HG02970 (cell line): ENCODE data around the gene CTXN1.
"Not testable (repeated sequence)": the region's sequence is repeated elsewhere in the genome, so short reads cannot be mapped to it uniquely, and the experiment has no call there.

Experiments
- ATAC-seq: cut with Tn5 transposase; IDR thresholded peaks from one replicate; pipeline ENCODE4 v1.9.1; 2021; ENCODE audit warnings: mild to moderate bottlenecking, moderate library complexity, moderate number of reproducible peaks; ENCODE audit not compliant: unreplicated experiment, low FRiP score

The CTXN1 gene

GRCh38 chr19:7926021-7926726 is at the start of gene CTXN1:
Gene CTXN1, minus strand, starts transcription at chr19:7926135. Its CDS starts 597 bp downstream, at chr19:7925538.
- ATAC-seq = no peak

GRCh38 chr19:7975037-7975436 is 49.1 kb upstream of the CTXN1 start:
- ATAC-seq = no peak

GRCh38 chr19:7973883-7974282 is 47.9 kb upstream of the CTXN1 start:
- ATAC-seq = no peak

DNA sequence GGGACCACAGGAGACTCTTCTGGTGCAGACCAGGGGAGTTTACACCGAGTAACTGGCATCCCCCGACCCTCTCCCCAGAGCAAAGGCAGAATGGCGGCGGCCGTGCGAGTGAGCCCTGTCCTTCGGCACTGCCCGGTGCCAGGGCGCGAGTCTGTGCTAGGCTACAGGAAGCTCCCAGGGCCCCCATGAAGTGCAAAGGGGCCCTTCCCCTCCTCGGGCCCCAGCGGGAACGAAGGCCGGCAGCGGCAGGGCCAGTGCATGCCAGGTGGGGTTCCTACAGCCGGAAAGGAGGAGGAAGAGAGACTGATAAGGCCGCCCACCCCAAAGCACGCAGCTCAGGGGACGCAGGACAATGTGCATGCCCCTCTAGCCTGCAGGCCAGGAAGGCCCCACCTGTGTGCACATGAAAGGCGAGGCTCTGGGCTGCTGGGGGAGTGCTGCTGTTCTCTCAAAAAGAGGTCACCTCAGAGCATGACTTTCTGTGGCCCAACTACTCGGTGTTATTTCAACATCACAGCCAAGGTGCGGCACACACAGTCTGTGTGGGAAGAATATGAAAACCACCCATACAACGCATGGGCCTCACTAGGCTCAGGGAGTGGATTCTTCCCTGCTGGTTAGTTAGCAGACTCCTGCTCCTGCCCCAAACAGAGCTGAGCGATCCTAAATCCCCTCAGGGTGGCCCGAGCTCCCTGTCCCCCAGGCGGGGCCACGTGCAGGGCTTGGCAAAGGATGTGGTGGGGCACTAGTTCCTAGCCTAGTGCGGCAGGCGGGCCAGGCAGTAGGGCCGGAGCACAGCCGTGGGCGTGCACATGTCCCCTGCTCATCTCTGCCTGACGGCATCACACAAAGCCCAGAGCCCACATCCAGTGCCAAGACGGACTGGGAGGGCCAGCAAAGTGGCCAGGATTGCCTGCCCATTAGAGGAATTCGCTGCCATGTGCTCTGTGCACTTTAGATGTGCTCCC is 45.9 kb upstream of the CTXN1 start:
- no peak for ATAC-seq

DNA sequence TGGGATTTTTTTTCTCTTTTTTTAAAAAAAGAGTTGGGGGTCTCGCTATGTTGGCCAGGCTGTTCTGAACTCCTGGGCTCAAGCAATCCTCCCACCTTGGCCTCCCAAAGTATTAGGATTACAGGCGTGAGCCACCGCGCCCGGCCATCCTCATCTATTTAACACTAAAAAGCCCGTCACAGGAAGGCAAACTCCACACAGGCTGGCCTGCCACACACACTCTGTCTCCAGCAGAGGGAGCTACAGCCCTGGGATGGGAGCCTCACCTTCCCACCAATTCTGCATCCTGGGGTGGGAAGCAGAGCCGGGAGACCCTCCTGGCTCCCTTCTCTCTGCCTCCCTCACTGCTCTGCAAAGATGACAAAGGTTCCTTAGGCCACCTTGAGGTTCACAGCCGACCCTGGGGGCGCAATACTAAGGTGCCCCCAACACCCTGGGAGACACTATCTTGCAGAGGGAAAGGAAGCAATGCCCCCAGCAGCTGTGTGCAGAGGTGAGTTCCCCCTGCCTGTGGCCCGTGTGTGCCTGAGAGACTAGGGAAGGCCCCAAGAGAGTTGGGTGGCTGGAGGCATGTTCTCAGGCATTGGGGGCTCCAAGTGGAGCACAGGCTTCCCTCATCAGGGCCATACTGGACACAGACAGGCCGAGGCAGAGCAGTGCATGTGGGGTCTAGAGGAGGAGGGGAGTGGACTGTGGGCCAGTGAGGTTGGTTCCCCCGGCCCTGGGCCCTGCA is 44.9 kb upstream of the CTXN1 start:
- no peak for ATAC-seq

DNA sequence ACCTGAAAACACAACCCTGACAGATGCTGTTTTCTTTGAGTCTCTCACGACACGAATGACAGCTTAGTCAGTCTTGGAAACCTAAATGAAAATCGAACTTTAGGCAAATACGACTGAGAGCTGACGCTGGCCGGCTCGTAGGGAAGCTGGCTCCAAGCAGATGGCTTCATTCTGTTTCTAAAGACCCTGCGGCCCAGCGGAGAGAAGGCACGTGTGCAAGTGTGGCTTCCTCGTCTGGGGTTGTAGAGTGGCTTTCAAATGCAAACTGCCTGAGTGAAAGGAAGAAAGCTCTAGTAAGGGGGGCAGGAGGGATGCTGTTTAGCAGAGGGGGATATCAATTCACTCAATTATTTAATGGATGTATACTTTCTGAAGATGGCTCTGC is 43.6 kb upstream of the CTXN1 start:
- ATAC-seq = no peak

GRCh38 chr19:7968796-7969554 is 43.0 kb upstream of the CTXN1 start:
- no peak for ATAC-seq

GRCh38 chr19:7968008-7968795 is 42.3 kb upstream of the CTXN1 start:
- ATAC-seq = no peak

GRCh38 chr19:7965921-7966665 is 40.2 kb upstream of the CTXN1 start:
- ATAC-seq = no peak

DNA sequence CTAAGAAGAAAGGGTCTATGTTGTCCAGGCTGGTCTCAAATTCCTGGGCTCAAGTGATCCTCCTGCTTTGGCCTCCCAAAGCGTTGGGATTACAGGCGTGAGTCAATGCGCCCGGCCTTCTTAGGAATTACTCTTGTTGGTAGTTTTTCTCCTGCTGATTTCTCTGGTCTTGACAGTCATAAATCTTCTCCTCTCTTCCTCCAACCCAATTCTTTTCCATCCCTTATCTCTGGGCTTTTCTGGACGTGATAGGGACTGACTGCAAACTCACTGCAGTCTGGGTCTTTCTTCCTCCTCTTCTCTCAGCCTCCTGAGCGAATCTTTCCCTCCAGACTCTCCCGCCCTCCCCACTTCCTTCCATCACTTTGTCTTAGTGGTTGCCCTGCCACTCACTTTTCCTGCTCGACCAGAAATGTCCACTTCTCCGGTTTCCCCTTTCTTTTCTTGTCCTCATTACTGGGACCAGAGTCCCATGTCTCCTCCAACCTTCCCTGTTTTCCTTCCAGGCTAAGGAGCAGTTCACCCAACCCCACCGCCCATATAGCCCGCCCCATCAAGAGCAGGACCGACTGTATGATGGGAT is 39.4 kb upstream of the CTXN1 start:
- no peak for ATAC-seq

DNA sequence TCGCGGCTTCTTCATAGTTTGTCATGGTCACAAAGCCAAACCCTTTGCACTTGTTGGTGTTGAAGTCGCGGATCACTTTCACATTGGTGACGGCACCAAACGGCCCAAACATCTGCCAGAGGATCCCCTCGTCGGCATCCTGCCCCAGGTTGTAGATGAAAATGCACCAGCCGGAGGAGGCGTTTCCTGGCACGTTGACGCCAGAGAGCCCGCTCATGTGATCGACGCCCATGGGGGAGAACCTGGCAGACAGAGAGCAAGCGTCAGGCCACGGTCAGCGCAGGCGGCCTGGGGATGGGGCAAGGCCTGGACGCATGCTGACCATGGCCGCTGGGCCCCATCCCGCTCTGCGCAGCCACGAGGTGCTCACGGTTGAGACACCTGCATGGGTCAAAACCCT is 37.6 kb upstream of the CTXN1 start:
- no peak for ATAC-seq

DNA sequence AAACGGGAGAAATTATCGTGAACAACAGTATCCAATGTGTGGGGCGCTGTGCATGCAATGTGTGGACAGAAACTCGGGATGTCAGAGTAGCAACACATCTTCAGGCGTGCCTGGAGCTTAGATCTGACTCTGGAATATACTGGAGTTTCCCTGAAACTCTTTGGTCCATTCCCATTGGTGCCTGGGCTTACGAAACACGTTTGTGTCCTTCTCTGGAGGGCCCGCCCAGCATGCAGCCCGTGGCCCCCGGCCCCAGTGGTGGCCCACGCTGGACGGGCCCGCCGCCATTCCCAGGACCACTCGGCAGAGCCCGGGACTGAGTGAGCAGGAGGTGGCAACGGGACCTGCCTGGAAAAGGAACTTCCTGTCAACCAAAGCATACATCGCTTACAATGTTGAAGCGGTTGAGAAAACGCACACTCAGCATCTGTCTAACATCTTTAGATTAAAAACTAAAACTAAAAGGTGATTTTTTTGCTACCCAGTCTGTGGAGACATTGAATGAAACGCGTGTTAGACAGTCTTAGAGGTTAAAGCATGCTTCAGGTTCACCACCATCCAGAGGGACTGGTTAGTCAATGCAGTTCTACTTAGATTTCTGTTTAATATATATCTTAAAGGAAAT is 36.8 kb upstream of the CTXN1 start:
- ATAC-seq = no peak

- ATAC-seq = no peak
Measured at GRCh38 chr19:7961920-7962626, 36.1 kb upstream of the CTXN1 start.

GRCh38 chr19:7961082-7961481 is 35.1 kb upstream of the CTXN1 start:
- ATAC-seq = not testable (repeated sequence)

DNA sequence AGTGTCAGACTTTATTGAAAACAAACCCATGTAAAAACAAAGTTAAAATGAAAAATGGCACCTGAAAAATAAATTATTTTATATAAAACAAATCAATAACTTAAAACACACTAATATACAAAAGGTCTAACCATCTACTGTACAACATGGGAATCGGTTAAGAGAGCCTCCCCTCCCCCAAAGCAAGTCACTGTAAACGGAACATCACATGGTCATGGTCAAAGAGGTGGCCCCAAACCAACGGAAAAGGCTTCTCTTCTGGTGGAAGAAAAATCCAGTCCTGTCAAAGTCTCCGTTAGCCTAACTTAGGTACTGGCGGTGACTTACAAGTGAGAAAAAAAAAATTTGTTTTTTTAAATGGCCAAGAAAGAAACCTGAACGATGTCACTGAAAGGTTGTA is 33.3 kb upstream of the CTXN1 start:
- no peak for ATAC-seq

GRCh38 chr19:7955696-7956095 is 29.8 kb upstream of the CTXN1 start:
- ATAC-seq = no peak

DNA sequence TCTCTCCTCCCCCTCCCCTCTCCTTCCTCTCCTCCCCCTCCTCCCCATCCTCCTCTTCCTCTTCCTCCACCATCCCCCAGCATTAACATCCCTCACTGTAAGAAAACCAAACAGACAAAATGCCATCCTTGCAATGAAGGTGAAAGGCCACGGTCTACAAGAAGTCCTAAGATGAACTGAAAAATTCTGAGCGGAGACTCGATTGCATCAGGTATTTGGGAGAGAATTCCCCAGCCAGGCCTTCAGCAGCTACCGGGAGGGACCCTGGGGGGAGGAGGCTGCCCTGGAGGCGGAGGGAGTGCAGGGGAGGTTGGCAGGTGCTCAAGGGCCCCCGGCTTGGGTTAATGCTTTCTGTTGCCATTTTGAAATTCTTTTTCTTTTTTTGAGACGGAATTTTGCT is 27.6 kb upstream of the CTXN1 start:
- no peak for ATAC-seq
